ENCODE data around the gene ZSCAN26.

GRCh38 chr6:28303570-28303969, 36.6 kb downstream of the ZSCAN26 start:
- TF ChIP-seq FOXK2 (IDR thresholded peaks at IDR 0.05) (no peak), ZNF384 (IDR thresholded peaks at IDR 0.05) (no peak), TARDBP (IDR thresholded peaks at IDR 0.05) (no peak), SP1 (IDR thresholded peaks at IDR 0.05) (no peak), BHLHE40 (IDR thresholded peaks at IDR 0.05; ENCODE audit: borderline replicate concordance) (no peak), CTBP1 (IDR thresholded peaks at IDR 0.05; ENCODE audit: borderline replicate concordance) (no peak), HDGF (IDR thresholded peaks at IDR 0.05; ENCODE audit: borderline replicate concordance) (no peak), ELF4 (IDR thresholded peaks at IDR 0.05) (no peak), NFRKB (IDR thresholded peaks at IDR 0.05) (no peak)

Data from HEK293T (cell line).